ENCODE measurements around the gene FCRLA. TPM values are rescaled to one million over a fixed set of nuclear protein-coding genes. Genes with fewer than 3 reads are reported as not detected.

Gene FCRLA
- polyA plus RNA-seq, 2 of the 4 experiments (the other 2 are of a cell fraction), result 0.10 TPM; not detected in 1

GRCh38 chr1:161730050-161730564, 23.1 kb downstream of the FCRLA start:
- CTCF ChIA-PET, result interaction anchor here (6.4 kb wide), 1 partner anchor 9 kb away, joined by 80 read pairs; no protein-coding TSS in a partner anchor

DNA sequence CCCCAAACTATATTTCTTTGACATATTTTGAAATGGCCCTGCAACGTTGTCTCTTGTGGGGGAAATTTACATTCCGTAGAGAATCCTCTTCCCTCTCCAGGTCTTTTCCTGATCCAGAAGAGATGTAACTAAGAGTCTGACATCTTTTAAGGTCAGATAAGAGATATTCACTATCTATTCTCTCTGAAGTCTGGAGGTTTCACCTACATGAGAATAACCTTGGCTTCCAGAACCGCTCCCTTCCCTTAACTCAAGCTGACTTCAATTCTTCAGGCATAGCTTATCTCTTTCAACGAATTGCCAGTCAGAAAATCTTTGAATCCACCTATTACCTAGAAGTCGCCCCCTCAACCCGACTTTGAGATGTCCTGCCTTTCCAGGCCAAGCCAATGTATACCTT, 24.2 kb downstream of the FCRLA start:
- 72% methylated on average over 6 of the region's 6 CpGs for WGBS (ENCODE audit: missing lambda C conversion rate)
- Histone ChIP-seq H3K4me3 (no peak overlapping the region), H3K27ac (no peak overlapping the region), H3K4me2 (no peak overlapping the region), H3K4me1 (peaks cover 20% of the 10 kb centered on the region), H3K9me3 (no peaks in the 10 kb centered on the region)
- ChIA-PET POLR2A (no interaction called here), CTCF (interaction anchor here (6.4 kb wide), 1 partner anchor 7 kb away, joined by 80 read pairs; no protein-coding TSS in a partner anchor)
- DNase-seq (ENCODE audit: low read depth in 1 of 2, low spot score in 1 of 2), result no peak
- TF ChIP-seq HOXA7 (CRISPR knock-in tag; IDR thresholded peaks at IDR 0.05) (no peak), CBX8 (IDR thresholded peaks at IDR 0.05) (no peak), SMC3 (IDR thresholded peaks at IDR 0.05) (no peak), EHF (CRISPR knock-in tag; IDR thresholded peaks at IDR 0.05) (no peak), HEYL (CRISPR knock-in tag; IDR thresholded peaks at IDR 0.05) (no peak), CHD4 (IDR thresholded peaks at IDR 0.05; ENCODE audit: borderline replicate concordance) (no peak), MAFK (IDR thresholded peaks at IDR 0.05; ENCODE audit: partially characterized antibody) (no peak), NFE2L2 (conservative IDR thresholded peaks at IDR 0.05; ENCODE audit: low read length) (no peak), ATOH8 (CRISPR knock-in tag; IDR thresholded peaks at IDR 0.05; ENCODE audit: low read depth) (no peak), FOSB (CRISPR knock-in tag; IDR thresholded peaks at IDR 0.05) (no peak), POLR2A (IDR thresholded peaks at IDR 0.05; ENCODE audit: low read length) (no peak), FOSL2 (IDR thresholded peaks at IDR 0.05) (no peak), FOSL2 (CRISPR knock-in tag; IDR thresholded peaks at IDR 0.05) (no peak), JUNB (IDR thresholded peaks at IDR 0.05) (no peak)
- TF ChIP-seq, protein P1, sequence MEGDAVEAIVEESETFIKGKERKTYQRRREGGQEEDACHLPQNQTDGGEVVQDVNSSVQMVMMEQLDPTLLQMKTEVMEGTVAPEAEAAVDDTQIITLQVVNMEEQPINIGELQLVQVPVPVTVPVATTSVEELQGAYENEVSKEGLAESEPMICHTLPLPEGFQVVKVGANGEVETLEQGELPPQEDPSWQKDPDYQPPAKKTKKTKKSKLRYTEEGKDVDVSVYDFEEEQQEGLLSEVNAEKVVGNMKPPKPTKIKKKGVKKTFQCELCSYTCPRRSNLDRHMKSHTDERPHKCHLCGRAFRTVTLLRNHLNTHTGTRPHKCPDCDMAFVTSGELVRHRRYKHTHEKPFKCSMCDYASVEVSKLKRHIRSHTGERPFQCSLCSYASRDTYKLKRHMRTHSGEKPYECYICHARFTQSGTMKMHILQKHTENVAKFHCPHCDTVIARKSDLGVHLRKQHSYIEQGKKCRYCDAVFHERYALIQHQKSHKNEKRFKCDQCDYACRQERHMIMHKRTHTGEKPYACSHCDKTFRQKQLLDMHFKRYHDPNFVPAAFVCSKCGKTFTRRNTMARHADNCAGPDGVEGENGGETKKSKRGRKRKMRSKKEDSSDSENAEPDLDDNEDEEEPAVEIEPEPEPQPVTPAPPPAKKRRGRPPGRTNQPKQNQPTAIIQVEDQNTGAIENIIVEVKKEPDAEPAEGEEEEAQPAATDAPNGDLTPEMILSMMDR (IDR thresholded peaks at IDR 0.05), result no peak
- TF ChIP-seq, protein P2, sequence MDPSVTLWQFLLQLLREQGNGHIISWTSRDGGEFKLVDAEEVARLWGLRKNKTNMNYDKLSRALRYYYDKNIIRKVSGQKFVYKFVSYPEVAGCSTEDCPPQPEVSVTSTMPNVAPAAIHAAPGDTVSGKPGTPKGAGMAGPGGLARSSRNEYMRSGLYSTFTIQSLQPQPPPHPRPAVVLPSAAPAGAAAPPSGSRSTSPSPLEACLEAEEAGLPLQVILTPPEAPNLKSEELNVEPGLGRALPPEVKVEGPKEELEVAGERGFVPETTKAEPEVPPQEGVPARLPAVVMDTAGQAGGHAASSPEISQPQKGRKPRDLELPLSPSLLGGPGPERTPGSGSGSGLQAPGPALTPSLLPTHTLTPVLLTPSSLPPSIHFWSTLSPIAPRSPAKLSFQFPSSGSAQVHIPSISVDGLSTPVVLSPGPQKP (IDR thresholded peaks at IDR 0.05; ENCODE audit: low read depth, low read length), result no peak
- no peak for ATAC-seq
- no peak for FAIRE-seq

More at GRCh38 chr1:161730050-161730564, 23.1 kb downstream of the FCRLA start:
- 59% methylated on average over 6 of the region's 6 CpGs for WGBS (ENCODE audit: missing lambda C conversion rate)
- Histone ChIP-seq H3K4me1 (peaks cover 18% of the 10 kb centered on the region; the same call in 2 of the 3 replicates), H3K27ac (no peak overlapping the region), H3K4me3 (no peak overlapping the region), H3K9me3 (no peaks in the 10 kb centered on the region), H3K4me2 (no peak overlapping the region)
- FAIRE-seq (no peak), ATAC-seq (no peak), DNase-seq (ENCODE audit: low read depth in 1 of 2, low spot score in 1 of 2) (no peak)
- TF ChIP-seq TFCP2L1 (CRISPR knock-in tag; IDR thresholded peaks at IDR 0.05) (no peak), FOXS1 (CRISPR knock-in tag; IDR thresholded peaks at IDR 0.05) (no peak), KDM1A (IDR thresholded peaks at IDR 0.05; ENCODE audit: low read depth) (no peak), JUNB (IDR thresholded peaks at IDR 0.05) (no peak), SMC3 (IDR thresholded peaks at IDR 0.05) (no peak), RNF2 (IDR thresholded peaks at IDR 0.05; ENCODE audit: borderline replicate concordance, low read depth) (no peak), RAD21 (conservative IDR thresholded peaks at IDR 0.05 in 1 of 2, IDR thresholded peaks at IDR 0.05 in 1 of 2) (no peak), PHF8 (IDR thresholded peaks at IDR 0.05; ENCODE audit: borderline replicate concordance, low read depth) (no peak), HMGXB4 (CRISPR knock-in tag; IDR thresholded peaks at IDR 0.05; ENCODE audit: borderline replicate concordance) (no peak), EHF (CRISPR knock-in tag; IDR thresholded peaks at IDR 0.05) (no peak), RARB (CRISPR knock-in tag; IDR thresholded peaks at IDR 0.05) (no peak), MAZ (IDR thresholded peaks at IDR 0.05; ENCODE audit: borderline replicate concordance, low read depth, low read length) (no peak), EHMT2 (IDR thresholded peaks at IDR 0.05; ENCODE audit: low read depth) (no peak), POLR2A (IDR thresholded peaks at IDR 0.05; ENCODE audit: low read length) (no peak), NPAS2 (CRISPR knock-in tag; IDR thresholded peaks at IDR 0.05; ENCODE audit: borderline replicate concordance) (no peak), USF2 (IDR thresholded peaks at IDR 0.05) (no peak), HEYL (CRISPR knock-in tag; IDR thresholded peaks at IDR 0.05) (no peak), ZSCAN20 (CRISPR knock-in tag; IDR thresholded peaks at IDR 0.05) (no peak), HOXA7 (CRISPR knock-in tag; IDR thresholded peaks at IDR 0.05) (no peak)
- TF ChIP-seq, protein P1 (IDR thresholded peaks at IDR 0.05), result no peak
- POLR2A ChIA-PET, result interaction anchor here (0.5 kb wide), 1 partner anchor 42 kb away, joined by 5 read pairs; no protein-coding TSS in a partner anchor

Data from A549 (cell line).